ENCODE measurements around the gene NIPAL3. TPM values are rescaled to one million over a fixed set of nuclear protein-coding genes. Genes with fewer than 3 reads are reported as not detected.

NIPAL3 gene
- total RNA-seq, 1 experiment from 2014 or later, result 7.7 TPM

GRCh38 chr1:24506691-24507381 lies 91.2 kb downstream of the NIPAL3 start:
- H2BK15ac ChIP-seq (ENCODE audit: low read depth, low read length), result no peak overlapping the region
- no peak overlapping the region for H3K18ac ChIP-seq (ENCODE audit: insufficient read length, low read depth, low read length)
- H2BK120ac ChIP-seq (ENCODE audit: low read depth, low read length, poor library complexity, severe bottlenecking), result no peak overlapping the region
- DNase-seq, result no peak
- Mint-ChIP-seq H3K4me1 (peaks cover 51 to 69% of the 10 kb centered on the region in 2 experiments), H3K36me3 (ENCODE audit: insufficient read depth in 1 of 3, low read depth in 3 of 3) (peaks cover 0 to 7% (median 0%) of the 10 kb centered on the region in 3 experiments; a peak in 2 of 7 replicates), H3K27me3 (ENCODE audit: low read depth) (peaks cover 3% of the 10 kb centered on the region; the same call in 1 of the 2 replicates), H3K4me3 (no peak overlapping the region), H3K9me3 (no peaks in the 10 kb centered on the region), H3K27ac (peak overlapping the region; percentile 9 to 84 (median 11); a peak in 4 of 7 replicates)
- H3K27me3 ChIP-seq (ENCODE audit: insufficient read depth, low read length), result no peaks in the 10 kb centered on the region
- H2BK12ac ChIP-seq (ENCODE audit: insufficient read length, low read depth, low read length), result no peak overlapping the region
- no peaks in the 10 kb centered on the region for H3K9me3 ChIP-seq (ENCODE audit: control insufficient read depth, low read depth, low read length)
- no peak overlapping the region for H3K56ac ChIP-seq (ENCODE audit: insufficient read length, low read depth, low read length)
- no peak overlapping the region for H3K27ac ChIP-seq (ENCODE audit: insufficient read length, low read depth, low read length)
- H4K20me1 ChIP-seq (ENCODE audit: control insufficient read depth, insufficient read depth, insufficient read length), result no peaks in the 10 kb centered on the region
- no peaks in the 10 kb centered on the region for H3K79me1 ChIP-seq (ENCODE audit: insufficient read depth, low read depth, low read length, poor library complexity, severe bottlenecking)
- no peak overlapping the region for H3K4me2 ChIP-seq (ENCODE audit: insufficient read depth, insufficient read length, low read length)
- H4K5ac ChIP-seq (ENCODE audit: insufficient read length, low read depth, low read length), result no peak overlapping the region
- H3K14ac ChIP-seq (ENCODE audit: insufficient read depth, low read length), result no peak overlapping the region
- H3K23me2 ChIP-seq (ENCODE audit: insufficient read length, low read depth, low read length, poor library complexity, severe bottlenecking), result peaks cover 9% of the 10 kb centered on the region
- H3K4me1 ChIP-seq (ENCODE audit: insufficient read depth, low read length), result peaks cover 6% of the 10 kb centered on the region; the same call in 1 of the 2 replicates
- no peak overlapping the region for H3K4ac ChIP-seq (ENCODE audit: low read depth, low read length)
- no peak overlapping the region for H2AK5ac ChIP-seq (ENCODE audit: insufficient read length, low read length)
- H3T11ph ChIP-seq (ENCODE audit: low read length), result no peak overlapping the region
- WGBS (ENCODE audit: extremely low coverage, insufficient read length, low lambda C conversion rate), result no CpG with 5 or more reads among the region's 5 CpGs
- H3K23ac ChIP-seq (ENCODE audit: insufficient read length, low read depth, low read length), result no peak overlapping the region
- no peak overlapping the region for H3K9ac ChIP-seq (ENCODE audit: extremely low read depth, insufficient read length, low read length)
- no peak overlapping the region for H2BK20ac ChIP-seq (ENCODE audit: low read depth, low read length, poor library complexity, severe bottlenecking)
- H4K91ac ChIP-seq (ENCODE audit: insufficient read length, low read depth, low read length), result no peak overlapping the region
- H2AFZ ChIP-seq (ENCODE audit: low read length), result no peak overlapping the region
- no peaks in the 10 kb centered on the region for H3K79me2 ChIP-seq (ENCODE audit: insufficient read depth, low read length)
- no peak for TF ChIP-seq CTCF (conservative IDR thresholded peaks at IDR 0.05)
- no peak overlapping the region for H4K8ac ChIP-seq (replicated peaks; ENCODE audit: insufficient read length, low read depth, low read length)
- no peak overlapping the region for H2BK5ac ChIP-seq (ENCODE audit: insufficient read length, low read length)

Data from H9 (cell line).